ENCODE data around the gene ING5.

Gene ING5

GRCh38 chr2:241666627-241667400 is 35.0 kb upstream of the ING5 start:
- no peak overlapping the region for H3K4me3 ChIP-seq (ENCODE audit: low read depth, low read length)
- DNase-seq (ENCODE audit: low read depth): no peak
- TF ChIP-seq, protein P1, sequence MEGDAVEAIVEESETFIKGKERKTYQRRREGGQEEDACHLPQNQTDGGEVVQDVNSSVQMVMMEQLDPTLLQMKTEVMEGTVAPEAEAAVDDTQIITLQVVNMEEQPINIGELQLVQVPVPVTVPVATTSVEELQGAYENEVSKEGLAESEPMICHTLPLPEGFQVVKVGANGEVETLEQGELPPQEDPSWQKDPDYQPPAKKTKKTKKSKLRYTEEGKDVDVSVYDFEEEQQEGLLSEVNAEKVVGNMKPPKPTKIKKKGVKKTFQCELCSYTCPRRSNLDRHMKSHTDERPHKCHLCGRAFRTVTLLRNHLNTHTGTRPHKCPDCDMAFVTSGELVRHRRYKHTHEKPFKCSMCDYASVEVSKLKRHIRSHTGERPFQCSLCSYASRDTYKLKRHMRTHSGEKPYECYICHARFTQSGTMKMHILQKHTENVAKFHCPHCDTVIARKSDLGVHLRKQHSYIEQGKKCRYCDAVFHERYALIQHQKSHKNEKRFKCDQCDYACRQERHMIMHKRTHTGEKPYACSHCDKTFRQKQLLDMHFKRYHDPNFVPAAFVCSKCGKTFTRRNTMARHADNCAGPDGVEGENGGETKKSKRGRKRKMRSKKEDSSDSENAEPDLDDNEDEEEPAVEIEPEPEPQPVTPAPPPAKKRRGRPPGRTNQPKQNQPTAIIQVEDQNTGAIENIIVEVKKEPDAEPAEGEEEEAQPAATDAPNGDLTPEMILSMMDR (IDR thresholded peaks at IDR 0.05; ENCODE audit: control insufficient read depth, extremely low read depth, insufficient read depth): no peak

DNA sequence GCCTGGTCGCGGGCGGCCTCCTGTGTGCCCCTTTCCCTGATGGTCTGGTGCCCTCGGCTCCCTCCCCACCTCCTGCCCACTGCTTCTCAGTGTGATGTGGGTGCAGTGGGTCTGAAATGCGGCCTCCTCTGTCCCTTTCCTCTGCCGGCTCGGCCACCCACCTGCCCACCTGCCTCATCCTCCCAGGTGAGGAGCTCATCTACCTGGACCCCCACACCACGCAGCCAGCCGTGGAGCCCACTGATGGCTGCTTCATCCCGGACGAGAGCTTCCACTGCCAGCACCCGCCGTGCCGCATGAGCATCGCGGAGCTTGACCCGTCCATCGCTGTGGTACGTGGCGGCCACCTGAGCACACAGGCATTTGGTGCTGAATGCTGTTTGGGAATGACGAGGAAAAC is 33.5 kb upstream of the ING5 start:
- DNase-seq (ENCODE audit: low read depth): no peak
- TF ChIP-seq, protein P1 (IDR thresholded peaks at IDR 0.05; ENCODE audit: control insufficient read depth, extremely low read depth, insufficient read depth): no peak
- no peak overlapping the region for H3K4me3 ChIP-seq (ENCODE audit: low read depth, low read length)

DNA sequence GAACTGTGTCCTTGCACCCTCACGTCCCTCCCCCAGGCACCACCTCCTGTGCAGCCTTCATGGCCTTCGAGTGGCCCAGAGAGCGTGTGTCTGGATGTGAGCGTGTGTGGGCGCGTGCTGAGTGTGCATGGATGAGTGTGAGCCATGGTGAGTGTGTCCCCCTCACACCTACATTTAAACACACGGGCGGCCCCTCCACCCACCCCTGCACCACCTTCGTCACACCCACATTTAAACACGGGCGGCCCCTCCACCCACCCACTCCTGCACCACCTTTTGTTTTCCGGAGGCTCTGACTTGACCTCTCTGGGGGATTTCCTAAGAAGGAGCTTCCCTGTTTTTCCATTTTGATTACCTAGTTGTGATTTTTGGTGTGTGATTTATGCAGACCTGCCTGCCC is 33.0 kb upstream of the ING5 start:
- no peak for DNase-seq (ENCODE audit: low read depth)
- no peak overlapping the region for H3K4me3 ChIP-seq (ENCODE audit: low read depth, low read length)
- TF ChIP-seq, protein P1 (IDR thresholded peaks at IDR 0.05; ENCODE audit: control insufficient read depth, extremely low read depth, insufficient read depth): no peak

DNA sequence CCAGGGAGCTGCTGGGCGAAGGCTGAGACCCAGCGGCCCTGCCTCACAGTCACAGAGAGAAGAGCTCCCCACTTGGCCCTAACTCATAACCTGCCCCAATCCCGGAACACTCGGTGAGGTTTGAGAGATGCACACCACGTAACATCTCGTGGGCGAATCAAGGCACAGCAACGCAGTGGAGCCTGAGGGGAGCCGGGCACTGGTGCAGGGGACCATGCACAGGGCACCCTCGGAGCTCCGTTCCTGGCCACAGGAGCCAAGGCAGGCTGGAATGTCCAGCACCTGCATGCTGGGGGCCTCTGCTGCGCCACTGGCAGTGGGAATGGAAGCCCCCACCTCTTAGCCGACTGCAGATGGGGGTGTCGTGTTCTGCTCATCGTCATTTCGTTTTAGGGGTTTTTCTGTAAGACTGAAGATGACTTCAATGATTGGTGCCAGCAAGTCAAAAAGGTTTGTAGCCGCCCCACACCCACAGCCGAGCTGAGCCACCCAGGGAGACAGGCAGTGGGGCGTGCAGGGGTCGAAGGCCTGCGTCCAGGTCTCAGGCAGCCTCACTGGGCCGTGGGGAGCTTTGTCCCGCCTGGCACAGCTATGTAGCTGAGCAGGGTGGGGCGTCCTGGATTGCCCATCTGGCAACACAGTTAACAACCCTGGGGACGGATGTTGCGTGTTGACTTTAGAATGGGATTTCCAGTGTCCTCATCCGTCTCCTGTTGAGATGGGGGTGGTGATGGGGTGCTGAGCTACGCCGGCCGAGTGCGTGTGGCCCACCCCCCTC is 31.3 kb upstream of the ING5 start:
- TF ChIP-seq, protein P1 (IDR thresholded peaks at IDR 0.05; ENCODE audit: control insufficient read depth, extremely low read depth, insufficient read depth): no peak
- no peak overlapping the region for H3K4me3 ChIP-seq (ENCODE audit: low read depth, low read length)
- DNase-seq (ENCODE audit: low read depth): no peak

DNA sequence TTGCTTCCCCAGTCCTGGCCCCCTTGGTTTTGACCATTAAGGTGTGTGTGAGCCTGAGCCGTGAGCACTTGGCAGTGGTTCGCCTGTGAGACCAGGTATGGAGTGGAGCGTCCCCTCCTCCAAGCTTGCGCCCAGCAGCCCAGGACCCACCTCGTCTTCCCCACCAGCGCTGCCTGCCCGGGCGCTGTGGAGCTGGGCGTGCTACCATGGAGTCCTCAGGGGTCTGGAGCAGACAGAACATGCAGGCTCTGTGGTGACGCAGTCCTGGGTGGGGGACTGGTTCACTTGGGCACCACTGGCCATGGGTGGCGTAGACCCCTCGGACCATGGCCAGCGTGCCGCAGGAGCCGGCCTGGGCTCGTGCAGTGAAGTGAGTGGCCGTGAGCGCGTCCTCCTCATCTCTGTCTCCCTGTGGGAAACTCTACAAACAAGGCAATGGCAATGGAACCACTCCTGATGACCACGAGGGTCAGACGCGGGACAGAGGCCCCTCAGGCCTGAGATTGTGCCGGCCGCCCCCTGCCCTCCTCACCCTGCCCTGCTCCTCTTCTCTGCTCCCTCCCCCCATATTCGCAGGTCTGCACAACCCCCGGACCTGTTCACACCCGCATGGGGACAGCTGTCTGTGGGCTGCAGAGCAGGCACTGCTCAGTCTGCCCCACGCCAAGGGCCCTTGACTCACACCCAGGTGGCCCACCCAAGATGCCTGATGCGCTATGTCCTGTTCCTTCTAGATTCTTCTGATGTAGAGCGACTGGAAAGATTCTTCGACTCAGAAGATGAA is 30.2 kb upstream of the ING5 start:
- H3K4me3 ChIP-seq (ENCODE audit: low read depth, low read length): no peak overlapping the region
- TF ChIP-seq, protein P1 (IDR thresholded peaks at IDR 0.05; ENCODE audit: control insufficient read depth, extremely low read depth, insufficient read depth): no peak
- no peak for DNase-seq (ENCODE audit: low read depth)

GRCh38 chr2:241672243-241673188 is 29.3 kb upstream of the ING5 start:
- TF ChIP-seq, protein P1 (IDR thresholded peaks at IDR 0.05; ENCODE audit: control insufficient read depth, extremely low read depth, insufficient read depth): no peak
- no peak overlapping the region for H3K4me3 ChIP-seq (ENCODE audit: low read depth, low read length)
- DNase-seq (ENCODE audit: low read depth): no peak
